ENCODE data around the gene NEIL1. TPM values are rescaled to one million over a fixed set of nuclear protein-coding genes. Genes with fewer than 3 reads are reported as not detected.
"Not testable (repeated sequence)": the region's sequence is repeated elsewhere in the genome, so short reads cannot be mapped to it uniquely, and the experiment has no call there.

Gene NEIL1
- total RNA-seq, 1 experiment from 2014 or later = not detected

DNA sequence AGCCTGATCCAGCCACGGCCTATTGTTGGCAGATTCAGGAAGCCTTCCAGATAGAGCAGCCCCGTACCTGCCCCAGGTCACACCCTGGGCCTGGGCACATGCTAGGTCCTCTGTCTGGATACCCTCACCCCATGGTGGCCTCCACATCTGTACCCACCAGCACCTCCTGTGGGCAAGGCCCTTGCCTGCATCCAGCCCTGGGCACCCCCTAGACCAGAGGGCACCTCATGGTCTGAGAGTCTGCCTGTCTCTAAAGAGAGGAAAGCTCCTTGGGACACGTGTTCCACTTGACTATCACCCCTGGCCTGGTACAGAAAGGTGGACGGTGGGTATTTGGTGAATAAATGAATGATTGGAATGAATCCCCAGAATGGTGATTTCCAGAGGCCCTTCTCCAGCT is 19.8 kb upstream of the NEIL1 start:
- Histone ChIP-seq H3K9me3 (no peaks in the 10 kb centered on the region), H3K4me3 (no peak overlapping the region), H3K36me3 (no peaks in the 10 kb centered on the region), H3K27me3 (no peaks in the 10 kb centered on the region)
- no peak for DNase-seq

DNA sequence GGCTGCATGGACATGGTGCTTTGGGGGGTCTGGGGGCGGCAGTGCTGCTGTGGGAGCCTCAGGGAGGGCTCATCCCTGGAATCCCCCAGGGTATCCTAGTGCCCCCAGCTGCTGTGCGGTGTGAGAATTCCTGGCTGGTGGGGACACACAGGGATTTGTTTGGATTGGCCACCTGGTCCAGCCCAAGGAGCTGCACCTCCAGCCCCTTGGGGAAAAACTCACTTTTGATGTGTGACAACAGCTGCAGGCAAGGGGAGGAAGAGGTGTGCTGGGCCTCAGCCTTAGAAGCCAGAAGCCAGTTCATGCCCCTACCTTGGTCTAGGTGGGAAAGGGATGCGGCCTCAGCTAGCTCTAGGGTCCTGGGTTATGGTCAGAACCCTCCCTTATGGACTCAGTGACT is 19.3 kb upstream of the NEIL1 start:
- no peaks in the 10 kb centered on the region for H3K9me3 ChIP-seq
- no peaks in the 10 kb centered on the region for H3K27me3 ChIP-seq
- no peak overlapping the region for H3K4me3 ChIP-seq
- H3K36me3 ChIP-seq = no peaks in the 10 kb centered on the region
- no peak for DNase-seq

DNA sequence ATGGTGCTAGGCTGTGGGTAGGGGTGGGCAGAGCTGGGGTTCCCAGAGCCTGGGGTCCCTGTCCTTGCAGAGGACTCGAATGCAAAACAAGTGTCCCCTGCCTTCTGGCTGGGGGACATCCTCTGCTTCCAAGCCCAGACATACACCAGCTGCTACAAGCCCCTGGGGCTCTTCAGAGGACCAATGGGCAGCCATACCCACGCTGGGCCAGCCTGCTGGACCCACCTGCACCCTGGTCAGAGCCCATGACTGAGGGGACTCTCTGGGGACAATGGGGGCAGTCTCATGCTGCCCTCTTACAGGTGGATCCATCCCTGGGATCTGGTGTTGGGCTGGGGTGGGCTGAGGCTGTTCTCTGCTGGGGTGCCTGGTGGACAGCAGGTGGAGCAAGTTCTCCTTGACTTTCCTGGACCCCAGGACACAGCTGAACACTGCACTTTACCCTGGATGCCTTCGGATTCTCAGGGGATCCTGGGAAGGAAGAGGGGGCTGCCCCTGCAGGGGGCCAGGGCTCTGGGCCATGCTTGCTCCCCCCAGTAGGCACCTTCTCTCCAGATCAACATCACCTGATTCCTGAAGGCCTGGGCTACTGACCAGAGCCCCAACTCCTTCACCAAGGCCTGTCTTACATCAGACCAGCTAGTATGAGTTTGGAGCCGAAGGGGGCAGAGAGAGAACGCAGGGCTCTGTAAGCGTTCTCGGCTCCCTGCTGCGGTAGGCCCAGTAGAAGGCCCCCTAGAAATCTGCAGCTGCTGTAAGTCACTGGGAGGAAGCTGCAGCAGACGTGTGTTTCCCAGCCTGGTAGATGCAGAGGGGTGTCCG is 18.1 kb upstream of the NEIL1 start:
- Histone ChIP-seq H3K9me3 (no peaks in the 10 kb centered on the region), H3K27me3 (no peaks in the 10 kb centered on the region), H3K4me3 (no peak overlapping the region), H3K36me3 (no peaks in the 10 kb centered on the region)
- no peak for DNase-seq

DNA sequence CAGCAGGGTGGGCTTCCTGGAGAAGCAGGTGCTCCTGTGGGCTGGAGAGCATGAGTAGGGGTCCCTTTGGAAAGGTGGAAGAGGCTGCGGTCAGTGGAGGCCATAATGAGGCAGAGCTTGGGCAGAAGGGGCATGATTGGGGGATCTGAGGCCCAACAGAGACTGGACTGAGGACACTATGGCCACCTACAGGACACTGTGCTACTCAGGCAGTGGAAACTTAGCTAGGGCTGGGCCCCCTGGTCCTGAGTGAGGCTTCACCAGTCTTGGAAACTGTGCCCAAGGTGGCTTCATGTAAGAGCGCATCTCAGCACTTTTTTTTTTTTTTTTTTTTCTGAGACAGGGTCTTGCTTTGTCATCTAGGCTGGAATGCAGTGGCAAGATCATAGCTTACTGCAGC is 17.3 kb upstream of the NEIL1 start:
- Histone ChIP-seq H3K9me3 (no peaks in the 10 kb centered on the region), H3K4me3 (no peak overlapping the region), H3K27me3 (no peaks in the 10 kb centered on the region), H3K36me3 (no peaks in the 10 kb centered on the region)
- DNase-seq = no peak

DNA sequence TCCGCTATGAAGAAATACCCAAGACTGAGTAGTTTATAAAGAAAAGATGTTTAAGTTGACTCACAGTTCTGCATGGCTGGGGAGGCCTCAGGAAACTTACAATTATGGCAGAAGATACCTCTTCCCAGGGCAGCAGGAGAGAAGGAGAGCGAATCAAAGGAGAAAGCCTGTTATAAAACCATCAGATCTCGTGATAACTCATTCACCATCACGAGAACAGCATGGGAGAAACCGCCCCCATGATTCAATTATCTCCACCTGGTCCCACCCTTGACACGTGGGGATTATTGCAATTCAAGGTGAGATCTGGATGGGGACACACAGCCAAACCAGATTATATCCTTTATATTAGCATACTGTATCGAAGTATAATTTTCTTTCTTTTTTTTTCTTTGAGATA is 14.7 kb upstream of the NEIL1 start:
- H3K27me3 ChIP-seq, DNase-seq, H3K9me3 ChIP-seq, H3K36me3 ChIP-seq, H3K4me3 ChIP-seq: not testable (repeated sequence)

DNA sequence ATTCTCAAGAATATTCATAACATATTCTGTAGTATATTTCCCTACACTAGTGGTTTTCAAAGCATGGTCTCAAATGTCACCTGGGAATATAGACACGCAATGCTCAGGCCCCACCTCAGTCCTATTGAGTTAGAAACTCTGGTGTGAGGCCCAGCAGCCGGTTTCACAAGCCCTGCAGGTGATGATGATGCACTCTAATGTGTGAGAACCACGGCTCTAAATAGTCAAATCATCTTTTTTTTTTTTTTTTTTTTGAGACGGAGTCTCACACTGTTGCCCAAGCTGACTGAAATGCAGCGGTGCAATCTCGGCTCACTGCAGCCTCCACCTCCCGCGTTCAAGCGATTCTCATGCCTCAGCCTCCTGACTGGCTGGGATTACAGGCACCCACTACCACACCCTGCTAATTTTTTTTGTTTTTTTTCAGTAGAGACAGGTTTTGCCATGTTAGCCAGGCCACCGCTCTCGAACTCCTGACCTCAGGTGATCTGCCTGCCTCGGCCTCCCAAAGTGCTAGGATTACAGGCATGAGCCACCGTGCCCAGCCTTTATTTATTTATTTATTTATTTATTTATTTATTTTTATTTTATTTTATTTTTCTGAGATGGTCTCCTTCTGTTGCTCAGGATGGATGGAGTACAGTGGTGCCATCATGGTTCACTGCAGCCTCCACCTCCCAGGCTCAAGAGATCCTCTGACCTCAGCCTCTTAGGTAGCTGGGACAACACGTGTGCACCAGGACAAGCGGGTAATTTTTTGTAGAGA is 13.0 kb upstream of the NEIL1 start:
- not testable (repeated sequence) for DNase-seq, H3K36me3 ChIP-seq, H3K4me3 ChIP-seq, H3K9me3 ChIP-seq, H3K27me3 ChIP-seq

DNA sequence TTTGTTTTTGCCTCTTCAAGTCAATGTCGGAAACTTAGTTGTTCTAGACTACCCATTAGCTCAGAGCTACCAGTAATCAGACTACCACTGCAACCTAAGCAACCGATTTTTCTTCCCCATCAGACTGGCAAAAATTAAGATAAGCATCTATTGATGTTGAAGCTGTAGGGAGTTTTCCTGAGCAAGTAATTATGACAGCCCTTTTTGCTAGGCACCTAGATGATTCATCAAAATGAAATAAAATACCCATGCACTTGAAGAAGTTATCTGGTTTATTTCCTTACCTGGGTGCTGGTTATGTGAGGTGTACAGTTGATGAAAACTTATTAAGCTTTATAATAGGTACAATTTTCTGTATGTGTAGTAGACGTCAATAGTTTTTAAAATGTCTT is 11.5 kb upstream of the NEIL1 start:
- no peaks in the 10 kb centered on the region for H3K27me3 ChIP-seq
- 0 out of 2 replicates have a peak, but pooled peaks cover 2% of the 10 kb centered on the region for H3K36me3 ChIP-seq
- peak overlapping the region; percentile 71 for H3K4me3 ChIP-seq
- H3K9me3 ChIP-seq = no peaks in the 10 kb centered on the region
- DNase-seq = no peak

DNA sequence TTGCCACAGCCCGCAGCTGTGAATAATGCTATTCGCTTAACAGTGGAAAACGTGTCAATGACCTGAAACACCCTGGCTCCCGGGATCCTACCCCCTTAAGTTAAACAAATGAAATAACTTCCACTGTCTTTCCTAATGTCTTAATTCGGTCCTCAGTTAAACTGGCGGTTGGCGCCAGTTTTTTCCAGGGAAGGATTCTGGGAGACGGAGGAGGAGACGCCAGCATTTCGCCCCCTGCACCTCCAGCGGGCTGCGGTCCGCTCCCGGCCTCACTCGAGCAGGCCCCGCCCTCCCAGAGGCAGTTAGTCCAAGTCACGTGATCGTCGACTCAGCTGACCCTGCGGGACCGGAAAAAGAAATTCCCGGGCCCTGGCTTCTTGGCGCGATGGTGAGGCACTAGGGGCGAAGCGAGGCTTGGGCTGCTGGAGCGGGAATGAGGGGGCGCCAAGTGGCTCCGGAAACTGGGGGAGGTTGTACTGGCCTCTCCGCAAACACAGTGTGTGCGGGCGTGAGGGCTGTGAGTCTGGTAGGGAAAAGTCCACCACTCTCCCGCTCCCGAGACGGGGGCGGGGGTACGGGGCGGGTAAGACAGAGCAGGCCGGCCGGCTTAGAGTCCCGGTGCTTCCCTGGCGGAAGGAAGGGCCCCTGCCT is 11.0 kb upstream of the NEIL1 start, which contains the start of gene COMMD4:
TSS of gene COMMD4 (plus strand) at position 359 of the 651 bp plus-strand sequence. CDS start at position 386, 27 bp downstream.
- DNase-seq = peak; percentile 97
- peaks cover 3% of the 10 kb centered on the region; the same call in 1 of the 2 replicates for H3K36me3 ChIP-seq
- no peaks in the 10 kb centered on the region for H3K9me3 ChIP-seq
- no peaks in the 10 kb centered on the region for H3K27me3 ChIP-seq
- peak within 1 kb of the TSS; percentile 71 for H3K4me3 ChIP-seq

DNA sequence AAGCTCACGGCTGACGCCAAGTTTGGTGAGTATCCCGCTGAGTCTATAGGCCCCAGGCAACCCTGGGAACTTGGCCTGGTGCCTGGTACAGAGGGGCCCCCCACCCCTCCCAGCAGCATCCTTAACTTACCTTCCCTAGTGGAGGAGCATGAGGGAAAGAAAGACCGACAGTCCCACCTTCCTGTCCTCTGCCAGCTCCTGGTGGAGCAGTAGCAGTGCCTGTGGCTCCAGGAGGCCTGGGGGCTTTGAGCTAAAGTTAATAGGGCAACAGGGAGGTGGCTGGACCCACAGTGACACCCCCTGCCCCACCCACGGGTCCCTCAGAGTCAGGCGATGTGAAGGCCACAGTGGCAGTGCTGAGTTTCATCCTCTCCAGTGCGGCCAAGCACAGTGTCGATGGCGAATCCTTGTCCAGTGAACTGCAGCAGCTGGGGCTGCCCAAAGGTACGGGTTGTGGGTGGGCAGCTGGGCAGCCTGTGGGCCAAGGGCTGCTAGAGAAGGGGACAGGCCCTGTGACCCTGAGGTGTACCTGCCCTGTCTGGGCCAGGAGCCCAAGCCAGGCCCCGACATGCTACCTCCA is 8.1 kb upstream of the NEIL1 start:
- no peaks in the 10 kb centered on the region for H3K9me3 ChIP-seq
- DNase-seq = no peak
- no peaks in the 10 kb centered on the region for H3K27me3 ChIP-seq
- H3K4me3 ChIP-seq = no peak overlapping the region
- peaks cover 8% of the 10 kb centered on the region; the same call in 1 of the 2 replicates for H3K36me3 ChIP-seq

DNA sequence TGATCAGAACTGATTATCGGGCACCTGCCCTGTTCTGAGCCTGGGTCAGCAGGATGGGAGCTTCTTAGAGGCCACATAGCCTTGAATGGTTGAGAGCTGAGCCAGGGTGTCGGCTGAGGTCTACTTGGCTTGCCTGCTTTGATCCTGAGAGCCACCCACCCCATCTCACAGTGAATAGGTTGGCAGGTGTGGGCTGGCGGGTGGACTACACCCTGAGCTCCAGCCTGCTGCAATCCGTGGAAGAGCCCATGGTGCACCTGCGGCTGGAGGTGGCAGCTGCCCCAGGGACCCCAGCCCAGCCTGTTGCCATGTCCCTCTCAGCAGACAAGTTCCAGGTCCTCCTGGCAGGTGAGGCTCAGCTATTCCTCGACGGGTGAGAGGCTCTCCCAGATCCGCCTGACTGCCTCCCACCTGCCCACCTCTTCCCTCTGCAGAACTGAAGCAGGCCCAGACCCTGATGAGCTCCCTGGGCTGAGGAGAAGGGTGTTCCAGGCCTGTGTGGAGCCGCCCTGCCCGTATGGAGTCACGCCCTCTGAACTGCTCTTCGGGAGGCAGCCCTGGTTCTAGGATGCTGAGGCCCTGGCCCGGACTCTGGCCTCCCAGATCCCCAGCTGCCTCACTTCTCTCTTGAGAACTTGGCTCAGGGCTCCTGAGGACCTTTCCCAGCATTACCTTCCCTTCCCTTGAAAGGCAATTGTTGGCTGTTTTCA is 7.2 kb upstream of the NEIL1 start:
- Histone ChIP-seq H3K27me3 (no peaks in the 10 kb centered on the region; the same call in 1 of the 2 replicates), H3K36me3 (peaks cover 8% of the 10 kb centered on the region; the same call in 1 of the 2 replicates), H3K9me3 (no peaks in the 10 kb centered on the region; the same call in 1 of the 2 replicates), H3K4me3 (no peak overlapping the region)
- no peak for DNase-seq

DNA sequence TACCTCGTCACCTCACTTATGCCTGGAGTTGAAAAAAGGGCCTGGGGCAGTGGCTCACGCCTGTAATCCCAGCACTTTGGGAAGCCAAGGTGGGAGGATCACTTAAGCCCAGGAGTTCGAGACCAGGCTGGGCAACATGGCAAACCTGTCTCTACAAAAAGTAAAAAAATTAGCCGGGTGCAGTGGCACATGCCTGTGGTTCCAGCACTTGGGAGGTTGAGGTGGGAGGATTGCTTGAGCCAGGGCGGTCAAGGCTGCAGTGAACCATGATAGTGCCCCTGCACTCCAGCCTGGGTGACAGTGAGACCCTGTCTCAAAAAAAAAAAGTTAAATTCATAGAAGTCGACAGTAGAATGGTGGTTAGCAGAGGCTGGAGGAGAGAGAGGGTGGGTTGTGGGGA is 4.6 kb upstream of the NEIL1 start:
- peaks cover 8% of the 10 kb centered on the region; the same call in 1 of the 2 replicates for H3K36me3 ChIP-seq
- H3K27me3 ChIP-seq = peaks cover 11% of the 10 kb centered on the region
- H3K9me3 ChIP-seq = no peaks in the 10 kb centered on the region; the same call in 1 of the 2 replicates
- no peak overlapping the region for H3K4me3 ChIP-seq
- DNase-seq = no peak

DNA sequence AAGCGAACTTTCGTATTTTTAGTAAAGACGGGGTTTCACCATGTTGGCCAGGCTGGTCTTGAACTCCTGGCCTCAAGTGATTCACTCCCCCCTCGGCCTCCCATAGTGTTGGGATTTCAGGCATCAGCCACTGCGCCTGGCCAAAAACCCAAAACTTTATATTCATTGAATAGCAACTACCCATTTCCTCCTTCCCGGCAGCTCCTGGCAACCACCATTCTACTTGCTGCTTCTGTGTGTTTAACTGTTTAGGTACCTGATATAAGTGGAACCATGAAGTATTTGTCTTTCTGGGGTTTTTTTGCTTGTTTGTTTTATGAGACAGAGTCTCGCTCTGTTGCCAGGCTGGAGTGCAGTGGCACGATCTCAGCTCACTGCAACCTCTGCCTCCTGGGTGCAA is 2.9 kb upstream of the NEIL1 start:
- not testable (repeated sequence) for H3K9me3 ChIP-seq, H3K36me3 ChIP-seq, H3K4me3 ChIP-seq, DNase-seq
- peaks cover 29% of the 10 kb centered on the region for H3K27me3 ChIP-seq

DNA sequence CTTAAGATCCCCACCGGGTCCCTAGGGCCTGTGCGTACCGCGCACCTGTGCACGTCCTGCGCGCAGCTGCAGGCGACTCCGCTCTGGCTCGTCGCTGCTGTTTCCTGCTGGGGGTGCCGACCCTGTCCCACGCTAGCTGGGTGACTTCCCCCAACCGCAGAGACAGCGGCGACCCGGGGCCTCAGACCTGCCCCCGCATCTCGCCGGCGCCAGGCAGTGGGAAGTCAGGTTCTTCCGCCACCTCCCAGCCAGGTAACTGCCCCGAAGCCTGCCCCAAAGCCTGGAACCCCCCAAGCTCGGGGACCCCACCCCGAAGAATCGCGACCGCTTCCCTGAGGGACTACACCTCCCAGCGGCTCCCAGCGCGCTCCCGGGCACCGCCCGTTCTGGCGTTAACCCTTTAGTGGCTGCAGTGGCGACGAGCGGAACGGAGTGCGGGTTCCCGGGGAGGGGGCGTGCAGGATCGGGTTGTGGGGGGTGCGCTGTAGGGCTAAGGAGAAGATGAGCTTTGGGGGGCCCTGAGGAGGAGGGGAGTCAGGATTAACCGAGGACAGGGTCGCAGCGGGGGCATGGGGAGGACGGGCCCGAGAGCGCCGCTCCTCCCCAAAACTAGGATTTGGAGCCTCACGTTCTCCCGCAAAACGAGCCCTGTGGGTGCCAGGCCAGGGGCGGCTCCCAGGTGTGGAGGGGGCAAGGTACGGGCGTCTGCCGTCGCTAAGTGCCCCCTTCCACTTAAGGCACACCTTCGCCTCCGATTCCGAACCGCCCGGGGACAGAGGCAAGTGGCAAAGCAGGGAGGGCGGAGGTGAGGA is 589 bp downstream of the NEIL1 start:
- no peak for DNase-seq
- Histone ChIP-seq H3K4me3 (peak overlapping the region; percentile 24), H3K27me3 (peaks cover 34% of the 10 kb centered on the region), H3K36me3 (no peaks in the 10 kb centered on the region; the same call in 1 of the 2 replicates), H3K9me3 (no peaks in the 10 kb centered on the region; the same call in 1 of the 2 replicates)

DNA sequence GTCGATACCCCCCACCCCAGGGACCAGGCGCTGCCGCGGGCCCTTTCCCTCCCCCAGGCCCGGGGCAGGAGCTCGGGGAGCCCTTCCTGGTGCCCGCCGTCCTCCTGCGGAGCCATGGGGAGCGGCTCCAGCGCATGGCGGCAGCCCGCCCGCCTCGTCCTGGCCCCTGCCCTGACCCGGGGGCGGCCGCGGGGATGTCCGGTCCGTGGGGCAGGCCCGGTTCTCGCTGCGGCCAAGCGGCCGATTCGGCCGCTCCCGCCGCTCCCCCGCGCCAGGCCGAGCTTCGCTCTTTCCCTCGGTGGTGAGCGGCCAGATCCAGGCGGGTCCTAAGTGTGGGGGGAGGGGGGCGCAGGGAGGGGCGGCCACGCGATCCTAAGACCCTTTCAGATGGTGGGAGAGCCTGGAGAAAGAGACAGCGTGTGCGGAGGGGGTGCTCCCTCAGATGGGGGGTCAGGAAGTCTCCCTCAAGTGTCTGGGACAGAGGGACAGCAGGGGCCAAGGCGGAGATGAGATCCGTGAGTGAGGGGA is 1.3 kb downstream of the NEIL1 start:
- Histone ChIP-seq H3K4me3 (peak overlapping the region; percentile 24), H3K36me3 (no peaks in the 10 kb centered on the region; the same call in 1 of the 2 replicates), H3K9me3 (no peaks in the 10 kb centered on the region; the same call in 1 of the 2 replicates), H3K27me3 (peaks cover 34% of the 10 kb centered on the region)
- DNase-seq = no peak

Measured in MG63 (cell line).